Mesendoderm (in vitro differentiated cells): Measurements from ENCODE around the gene LDHAL6B.

ENCODE experiments used
- DNase-seq: peaks from one replicate; pipeline ENCODE4 v3.0.0; 2013
- H2AK5ac ChIP-seq: 2 replicates; pipeline ENCODE4 v1.6.1; 2013; ENCODE audit warnings: low read length, inconsistent platforms
- H2BK120ac ChIP-seq: 2 replicates; pipeline ENCODE4 v1.6.1; 2013; ENCODE audit warnings: low read depth, mild to moderate bottlenecking, low read length, moderate library complexity, mixed read lengths
- H2BK15ac ChIP-seq: replicated peaks from 2 replicates; pipeline ENCODE4 v1.6.1; 2013; ENCODE audit warnings: low read depth, mild to moderate bottlenecking, moderate library complexity
- H2BK5ac ChIP-seq: 2 replicates; pipeline ENCODE4 v1.6.1; 2013; ENCODE audit warnings: low read length, inconsistent platforms
- H3K18ac ChIP-seq: 2 replicates; pipeline ENCODE4 v1.6.1; 2013; ENCODE audit warnings: mild to moderate bottlenecking, low read length, mixed read lengths
- H3K23ac ChIP-seq: one replicate; pipeline ENCODE4 v1.6.1; 2013; ENCODE audit warnings: low read length
- H3K27ac ChIP-seq: 2 replicates; pipeline ENCODE4 v1.5.1; 2013; ENCODE audit warnings: low read depth, mild to moderate bottlenecking, inconsistent platforms, low read length, moderate library complexity
- H3K27me3 ChIP-seq: 2 replicates; pipeline ENCODE4 v1.6.1; 2013; ENCODE audit warnings: low read length, control low read depth, mild to moderate bottlenecking, inconsistent platforms; ENCODE audit not compliant: insufficient read depth, poor library complexity
- H3K36me3 ChIP-seq: 2 replicates; pipeline ENCODE4 v1.6.1; 2013; ENCODE audit warnings: low read length, inconsistent platforms; ENCODE audit not compliant: control insufficient read depth, insufficient read depth
- H3K4ac ChIP-seq: one replicate; pipeline ENCODE4 v1.6.1; 2013; ENCODE audit warnings: low read depth, mild to moderate bottlenecking, low read length, moderate library complexity
- H3K4me1 ChIP-seq: 2 replicates; pipeline ENCODE4 v1.6.1; 2013; ENCODE audit warnings: low read depth, low read length, inconsistent platforms; ENCODE audit not compliant: control insufficient read depth
- H3K4me2 ChIP-seq: 2 replicates; pipeline ENCODE4 v1.6.1; 2013; ENCODE audit warnings: low read length
- H3K4me3 ChIP-seq: 2 replicates; pipeline ENCODE4 v1.5.1; 2013; ENCODE audit warnings: mild to moderate bottlenecking, low read length
- H3K56ac ChIP-seq: one replicate; pipeline ENCODE4 v1.6.1; 2013; ENCODE audit warnings: low read length
- H3K79me1 ChIP-seq: 2 replicates; pipeline ENCODE4 v1.6.1; 2013; ENCODE audit warnings: low read length, inconsistent platforms
- H3K79me2 ChIP-seq: 2 replicates; pipeline ENCODE4 v1.6.1; 2013; ENCODE audit warnings: mild to moderate bottlenecking, low read length; ENCODE audit not compliant: control insufficient read depth, insufficient read depth
- H3K9ac ChIP-seq: 2 replicates; pipeline ENCODE4 v1.6.1; 2013; ENCODE audit warnings: low read length, inconsistent platforms
- H4K5ac ChIP-seq: one replicate; pipeline ENCODE4 v1.6.1; 2013; ENCODE audit warnings: low read length
- H4K8ac ChIP-seq: one replicate; pipeline ENCODE4 v1.6.1; 2013; ENCODE audit warnings: low read depth, mild to moderate bottlenecking, control low read depth, low read length, moderate library complexity
- WGBS: extraction: QIAGEN DNeasy Blood & Tissue Kit; methylation state at CpG from one replicate; pipeline ENCODE4 v1.1.7; 2013; ENCODE audit warnings: low lambda C conversion rate, missing lambda C conversion rate; ENCODE audit not compliant: insufficient coverage; ENCODE audit errors: extremely low coverage; 5-methylcytosine and 5-hydroxymethylcytosine counted together

LDHAL6B gene

DNA sequence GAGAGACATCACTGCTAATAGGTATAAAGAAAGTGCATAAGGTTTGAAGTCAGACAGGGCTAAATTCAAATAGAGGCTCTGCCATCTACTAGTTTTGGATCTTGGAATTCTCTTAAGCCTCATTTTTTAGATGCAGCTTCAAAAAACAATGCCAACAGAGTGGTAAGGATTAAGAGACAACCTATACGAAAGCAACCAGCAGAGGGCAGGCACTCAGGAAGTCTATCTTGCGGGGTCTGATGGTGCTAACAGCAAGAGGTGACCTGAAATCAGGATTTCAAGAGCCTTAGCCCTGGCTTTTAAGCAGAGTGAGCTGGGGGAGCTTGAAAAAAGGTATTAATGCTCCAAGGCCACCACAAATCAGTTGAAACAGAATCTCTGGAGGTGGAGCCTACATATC is 40.7 kb downstream of the LDHAL6B start:
- no CpG with 5 or more reads among the region's 2 CpGs for WGBS
- Histone ChIP-seq H3K56ac (no peak overlapping the region), H3K4me2 (no peak overlapping the region)

DNA sequence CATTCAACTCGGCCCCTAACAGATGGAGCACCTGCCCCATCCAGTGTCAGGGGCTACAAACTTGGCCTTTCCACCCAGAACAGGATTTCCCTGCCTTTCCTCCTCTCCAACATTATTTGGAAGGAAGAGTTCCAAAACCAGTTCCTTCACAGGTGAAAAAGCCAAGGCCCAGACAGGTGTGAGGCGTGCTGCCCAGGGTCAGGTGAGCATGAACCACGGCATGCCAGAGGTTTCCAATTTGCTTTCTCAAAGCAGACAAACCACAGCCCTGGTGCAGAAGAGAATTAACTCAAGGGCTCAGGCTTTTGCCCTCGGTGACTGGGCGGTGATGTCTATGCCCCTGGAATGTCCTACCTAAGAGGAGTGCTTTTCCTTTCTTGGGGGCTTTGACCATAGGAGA is 43.2 kb downstream of the LDHAL6B start:
- Histone ChIP-seq H3K4me2 (no peak overlapping the region), H4K5ac (no peak overlapping the region), H2BK120ac (no peak overlapping the region), H3K4ac (no peak overlapping the region), H3K4me1 (no peaks in the 10 kb centered on the region), H3K56ac (no peak overlapping the region), H3K79me1 (no peaks in the 10 kb centered on the region), H3K4me3 (no peak overlapping the region), H3K79me2 (no peaks in the 10 kb centered on the region), H3K27ac (no peak overlapping the region), H3K23ac (no peak overlapping the region), H4K8ac (no peak overlapping the region), H3K36me3 (no peaks in the 10 kb centered on the region), H2BK15ac (no peak overlapping the region), H2AK5ac (no peak overlapping the region), H3K27me3 (no peaks in the 10 kb centered on the region), H3K18ac (no peak overlapping the region), H2BK5ac (no peak overlapping the region), H3K9ac (no peak overlapping the region)
- no peak for DNase-seq
- no CpG with 5 or more reads among the region's 5 CpGs for WGBS

More for the DNA sequence above, 40.7 kb downstream of the LDHAL6B start:
- H3K23ac ChIP-seq: no peak overlapping the region
- no peak overlapping the region for H2BK15ac ChIP-seq
- H3K27ac ChIP-seq: no peak overlapping the region
- no peak overlapping the region for H2BK120ac ChIP-seq
- H3K4me1 ChIP-seq: no peaks in the 10 kb centered on the region
- no peak overlapping the region for H4K5ac ChIP-seq
- H4K8ac ChIP-seq: no peak overlapping the region
- no peaks in the 10 kb centered on the region for H3K36me3 ChIP-seq
- H3K4me3 ChIP-seq: no peak overlapping the region
- no peaks in the 10 kb centered on the region for H3K79me1 ChIP-seq
- H3K27me3 ChIP-seq: no peaks in the 10 kb centered on the region
- no peak overlapping the region for H3K18ac ChIP-seq
- no peak overlapping the region for H2BK5ac ChIP-seq
- no peak overlapping the region for H3K4ac ChIP-seq
- peak; percentile 83 for DNase-seq
- H2AK5ac ChIP-seq: no peak overlapping the region
- H3K9ac ChIP-seq: no peak overlapping the region
- no peaks in the 10 kb centered on the region for H3K79me2 ChIP-seq

DNA sequence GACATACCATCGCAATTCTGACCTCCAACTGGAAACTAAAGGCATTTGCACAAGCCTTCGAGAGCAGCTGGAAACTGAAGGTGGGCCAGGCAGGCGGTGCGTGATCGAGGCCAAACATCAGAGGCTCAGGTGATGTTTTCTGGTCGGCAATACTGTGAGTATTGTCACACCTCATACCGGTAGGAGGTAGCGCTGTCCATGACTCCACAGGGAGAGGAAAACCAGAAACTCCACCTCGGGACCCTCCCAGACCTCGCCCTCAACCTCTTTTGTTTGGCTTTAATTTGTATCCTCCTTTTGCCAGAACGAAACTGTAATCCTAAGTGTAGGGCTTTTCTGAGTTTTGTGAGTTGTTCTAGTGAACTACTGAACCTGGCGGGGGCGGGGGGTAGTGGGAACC is 43.6 kb downstream of the LDHAL6B start:
- H3K56ac ChIP-seq: no peak overlapping the region
- H4K8ac ChIP-seq: no peak overlapping the region
- H3K4me2 ChIP-seq: no peak overlapping the region
- WGBS: no CpG with 5 or more reads among the region's 13 CpGs
- H3K23ac ChIP-seq: no peak overlapping the region
- no peak overlapping the region for H3K18ac ChIP-seq
- no peak for DNase-seq
- no peak overlapping the region for H3K9ac ChIP-seq
- H3K27ac ChIP-seq: no peak overlapping the region
- no peaks in the 10 kb centered on the region for H3K79me2 ChIP-seq
- H2BK15ac ChIP-seq: no peak overlapping the region
- H3K4me1 ChIP-seq: no peaks in the 10 kb centered on the region
- no peak overlapping the region for H3K4ac ChIP-seq
- H2BK5ac ChIP-seq: no peak overlapping the region
- no peaks in the 10 kb centered on the region for H3K79me1 ChIP-seq
- no peak overlapping the region for H2AK5ac ChIP-seq
- H3K27me3 ChIP-seq: no peaks in the 10 kb centered on the region
- H3K36me3 ChIP-seq: no peaks in the 10 kb centered on the region
- no peak overlapping the region for H4K5ac ChIP-seq
- H3K4me3 ChIP-seq: no peak overlapping the region
- no peak overlapping the region for H2BK120ac ChIP-seq

DNA sequence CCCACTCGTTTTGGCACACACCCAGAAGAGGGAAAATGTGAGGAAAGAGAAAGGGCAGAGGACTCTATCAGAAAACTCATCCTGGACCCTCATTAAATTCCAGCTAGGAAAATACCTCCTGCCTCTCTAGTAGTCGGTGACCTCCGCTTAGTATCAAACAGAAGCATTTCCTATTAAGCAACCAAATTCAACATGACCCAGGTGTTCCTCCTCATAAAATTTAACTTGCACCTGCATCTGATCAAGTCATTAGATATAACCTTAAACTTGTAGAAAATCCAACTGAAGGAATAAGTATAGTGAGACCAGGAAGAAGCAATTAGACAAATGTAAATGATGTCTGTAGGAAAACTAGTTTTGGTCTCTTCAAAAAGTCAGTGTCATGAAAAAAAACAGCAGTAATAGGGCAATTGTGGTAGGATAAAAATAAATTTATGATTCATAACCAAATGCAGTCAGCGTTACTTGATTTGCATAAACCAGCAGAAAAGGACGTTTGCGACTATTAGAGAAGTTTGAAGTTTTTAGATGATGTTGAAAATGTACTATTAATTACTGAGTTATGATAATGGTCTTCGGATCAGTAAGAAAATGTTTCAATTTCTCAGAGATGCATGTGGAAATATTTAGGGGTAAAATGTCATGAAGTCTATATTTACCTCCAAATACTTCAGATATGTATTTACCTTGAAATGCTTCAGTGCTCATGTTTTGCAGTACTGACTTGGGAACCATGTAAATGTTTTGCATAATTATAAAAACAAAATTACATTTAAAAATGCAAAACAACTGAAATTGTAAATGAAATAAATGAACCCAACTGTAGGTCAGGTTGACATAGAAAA is 44.6 kb downstream of the LDHAL6B start:
- no peak overlapping the region for H4K8ac ChIP-seq
- H3K4me1 ChIP-seq: no peaks in the 10 kb centered on the region
- H2AK5ac ChIP-seq: no peak overlapping the region
- no peak overlapping the region for H2BK15ac ChIP-seq
- no peak overlapping the region for H3K27ac ChIP-seq
- no peaks in the 10 kb centered on the region for H3K36me3 ChIP-seq
- no peak overlapping the region for H3K4me2 ChIP-seq
- no peak overlapping the region for H3K9ac ChIP-seq
- H2BK120ac ChIP-seq: no peak overlapping the region
- H3K18ac ChIP-seq: no peak overlapping the region
- no peak overlapping the region for H4K5ac ChIP-seq
- H3K27me3 ChIP-seq: no peaks in the 10 kb centered on the region
- DNase-seq: no peak
- H3K79me1 ChIP-seq: no peaks in the 10 kb centered on the region
- no peak overlapping the region for H3K4ac ChIP-seq
- 100% methylated on average over 3 of the region's 7 CpGs for whole genome bisulfite sequencing
- no peaks in the 10 kb centered on the region for H3K79me2 ChIP-seq
- H3K4me3 ChIP-seq: no peak overlapping the region
- H3K56ac ChIP-seq: no peak overlapping the region
- no peak overlapping the region for H3K23ac ChIP-seq
- no peak overlapping the region for H2BK5ac ChIP-seq

DNA sequence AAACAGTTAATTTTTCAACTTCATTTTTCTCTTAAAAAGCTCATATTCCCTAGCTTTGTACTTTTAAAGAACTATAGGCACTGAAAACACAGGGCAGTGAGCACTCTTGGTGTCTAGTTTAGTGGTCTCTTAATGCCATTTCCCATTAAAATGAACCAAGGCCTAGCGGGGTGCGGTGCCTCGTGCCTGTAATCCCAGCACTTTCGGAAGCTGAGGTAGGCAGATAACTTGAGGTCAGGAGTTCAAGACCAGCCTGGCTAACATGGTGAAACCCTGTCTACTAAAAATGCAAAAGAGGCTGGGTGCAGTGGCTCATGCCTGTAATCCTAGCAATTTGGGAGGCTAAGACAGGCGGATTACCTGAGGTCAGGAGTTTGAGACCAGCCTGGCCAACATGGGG is 45.5 kb downstream of the LDHAL6B start:
- no peak for DNase-seq
- H3K36me3 ChIP-seq: no peaks in the 10 kb centered on the region
- H4K8ac ChIP-seq: no peak overlapping the region
- no peaks in the 10 kb centered on the region for H3K4me1 ChIP-seq
- H2BK5ac ChIP-seq: no peak overlapping the region
- no peak overlapping the region for H3K18ac ChIP-seq
- no peak overlapping the region for H3K4ac ChIP-seq
- H3K4me2 ChIP-seq: no peak overlapping the region
- H3K79me1 ChIP-seq: no peaks in the 10 kb centered on the region
- WGBS: no CpG with 5 or more reads among the region's 5 CpGs
- H3K27ac ChIP-seq: no peak overlapping the region
- no peak overlapping the region for H3K23ac ChIP-seq
- no peaks in the 10 kb centered on the region for H3K27me3 ChIP-seq
- no peak overlapping the region for H3K9ac ChIP-seq
- H2BK15ac ChIP-seq: no peak overlapping the region
- no peak overlapping the region for H2BK120ac ChIP-seq
- no peak overlapping the region for H2AK5ac ChIP-seq
- H3K4me3 ChIP-seq: no peak overlapping the region
- H3K79me2 ChIP-seq: no peaks in the 10 kb centered on the region
- H4K5ac ChIP-seq: no peak overlapping the region
- no peak overlapping the region for H3K56ac ChIP-seq
